MM.1S (cell line): ENCODE measurements around the gene NPAS4.
"Not testable (repeated sequence)": the region's sequence is repeated elsewhere in the genome, so short reads cannot be mapped to it uniquely, and the experiment has no call there.

Source experiments
- DNase-seq: peaks from one replicate; pipeline ENCODE4 v3.0.0-alpha.2; 2015
- H2AFZ ChIP-seq: fragments of 300-600 bp; sonication (generic); 2 replicates; pipeline ENCODE4 v1.6.0; 2016; ENCODE audit warnings: antibody characterized with exemption, low read length
- H3F3A ChIP-seq: fragments of 300-600 bp; sonication (generic); 2 replicates; pipeline ENCODE4 v1.6.1; 2016; ENCODE audit warnings: mild to moderate bottlenecking, antibody characterized with exemption, low read length, moderate library complexity, mixed read lengths; ENCODE audit not compliant: insufficient read depth
- H3K27ac ChIP-seq: fragments of 300-600 bp; sonication (generic); 2 replicates; pipeline ENCODE4 v1.5.1; 2016; ENCODE audit warnings: mild to moderate bottlenecking, low read length
- H3K27me3 ChIP-seq: fragments of 300-600 bp; sonication (generic); replicated peaks from 2 replicates; pipeline ENCODE4 v1.6.0; 2016; ENCODE audit warnings: low read length; ENCODE audit not compliant: insufficient read depth
- H3K36me3 ChIP-seq: fragments of 300-600 bp; sonication (generic); replicated peaks from 2 replicates; pipeline ENCODE4 v1.6.1; 2016; ENCODE audit warnings: mild to moderate bottlenecking, low read length, mixed read lengths; ENCODE audit not compliant: insufficient read depth
- H3K4me1 ChIP-seq: fragments of 300-600 bp; sonication (generic); 2 replicates; pipeline ENCODE4 v1.6.1; 2016; ENCODE audit warnings: low read length, mixed read lengths
- H3K4me2 ChIP-seq: fragments of 300-600 bp; sonication (generic); 2 replicates; pipeline ENCODE4 v1.6.0; 2016; ENCODE audit warnings: low read depth, low read length
- H3K4me3 ChIP-seq: fragments of 300-600 bp; sonication (generic); 2 replicates; pipeline ENCODE4 v1.5.1; 2016; ENCODE audit warnings: low read length, mixed read lengths
- H3K79me2 ChIP-seq: fragments of 300-600 bp; sonication (generic); 2 replicates; pipeline ENCODE4 v1.6.1; 2016; ENCODE audit warnings: mixed run types, low read length, mixed read lengths
- H3K9ac ChIP-seq: fragments of 300-600 bp; sonication (generic); 2 replicates; pipeline ENCODE4 v1.6.1; 2016; ENCODE audit warnings: low read length, mixed read lengths
- H3K9me2 ChIP-seq: fragments of 300-600 bp; sonication (generic); replicated peaks from 2 replicates; pipeline ENCODE4 v1.6.1; 2016; ENCODE audit warnings: mild to moderate bottlenecking, low read length, mixed read lengths; ENCODE audit not compliant: insufficient read depth
- H3K9me3 ChIP-seq: fragments of 300-600 bp; sonication (generic); replicated peaks from 2 replicates; pipeline ENCODE4 v1.6.1; 2016; ENCODE audit warnings: mild to moderate bottlenecking, low read length, mixed read lengths; ENCODE audit not compliant: insufficient read depth
- H4K20me1 ChIP-seq: fragments of 300-600 bp; sonication (generic); 2 replicates; pipeline ENCODE4 v1.6.1; 2016; ENCODE audit warnings: mild to moderate bottlenecking, low read length, moderate library complexity, mixed read lengths; ENCODE audit not compliant: insufficient read depth
- CTCF ChIP-seq: fragments of 300-600 bp; sonication (generic); IDR thresholded peaks from 2 replicates; pipeline ENCODE4 v1.5.1; 2016; ENCODE audit warnings: antibody characterized with exemption, low read length, mixed read lengths
- EZH2 ChIP-seq: fragments of 300-600 bp; sonication (generic); optimal IDR thresholded peaks from 2 replicates; pipeline ENCODE3; 2017; ENCODE audit warnings: low read depth, mild to moderate bottlenecking, antibody characterized with exemption, low read length, mixed read lengths
- EZH2phosphoT487 ChIP-seq: fragments of 300-600 bp; sonication (generic); IDR thresholded peaks from 2 replicates; pipeline ENCODE4 v1.6.1; 2018; ENCODE audit warnings: antibody characterized with exemption, low read length

NPAS4 gene

GRCh38 chr11:66429983-66430602, 9.3 kb downstream of the NPAS4 start:
- Histone ChIP-seq H3K79me2 (no peaks in the 10 kb centered on the region), H2AFZ (no peak overlapping the region), H3K27ac (no peak overlapping the region), H3K4me2 (no peak overlapping the region), H3K4me3 (no peak overlapping the region), H3K9me2 (no peaks in the 10 kb centered on the region), H3K9me3 (no peaks in the 10 kb centered on the region), H3F3A (no peaks in the 10 kb centered on the region), H4K20me1 (no peaks in the 10 kb centered on the region), H3K36me3 (0 out of 2 replicates have a peak, but pooled peaks cover 3% of the 10 kb centered on the region), H3K9ac (no peak overlapping the region), H3K27me3 (no peaks in the 10 kb centered on the region), H3K4me1 (no peaks in the 10 kb centered on the region)
- TF ChIP-seq EZH2 (no peak), CTCF (peak; percentile 84)
- peak; percentile 57 for DNase-seq

- not testable (repeated sequence) for H3K9me2 ChIP-seq, H3K4me2 ChIP-seq, H3K9me3 ChIP-seq, H3K9ac ChIP-seq, H3K4me3 ChIP-seq, H4K20me1 ChIP-seq, H3F3A ChIP-seq, DNase-seq, H3K4me1 ChIP-seq, H3K27ac ChIP-seq, H3K36me3 ChIP-seq, H3K79me2 ChIP-seq, H3K27me3 ChIP-seq, H2AFZ ChIP-seq
Measured at GRCh38 chr11:66431287-66431686, 10.5 kb downstream of the NPAS4 start.

DNA sequence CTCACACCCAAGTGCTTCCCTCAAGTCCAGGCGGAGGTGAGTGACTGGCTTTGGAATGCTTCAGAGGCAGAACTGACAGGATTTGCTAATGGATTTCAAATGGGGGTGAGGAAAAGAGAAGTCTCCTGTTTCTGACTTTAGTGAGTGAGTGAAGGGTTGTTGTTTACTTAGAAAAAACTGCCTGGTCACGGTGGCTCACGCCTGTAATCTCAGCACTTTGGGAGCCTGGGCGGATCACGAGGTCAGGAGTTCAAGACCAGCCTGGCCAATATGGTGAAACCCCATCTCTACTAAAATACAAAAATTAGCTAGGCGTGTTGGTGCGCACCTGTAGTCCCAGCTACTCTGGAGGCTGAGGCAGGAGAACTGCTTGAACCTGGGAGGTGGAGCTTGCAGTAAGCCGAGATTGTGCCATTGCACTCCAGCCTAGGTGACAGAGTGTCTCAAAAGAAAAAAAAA, 11.1 kb downstream of the NPAS4 start:
- not testable (repeated sequence) for H3K4me3 ChIP-seq, H3K4me1 ChIP-seq, H4K20me1 ChIP-seq, H3K9me3 ChIP-seq, H3K27ac ChIP-seq, H3K79me2 ChIP-seq, H3K4me2 ChIP-seq, DNase-seq, H2AFZ ChIP-seq, H3K9ac ChIP-seq, H3F3A ChIP-seq, H3K9me2 ChIP-seq, H3K36me3 ChIP-seq, H3K27me3 ChIP-seq

DNA sequence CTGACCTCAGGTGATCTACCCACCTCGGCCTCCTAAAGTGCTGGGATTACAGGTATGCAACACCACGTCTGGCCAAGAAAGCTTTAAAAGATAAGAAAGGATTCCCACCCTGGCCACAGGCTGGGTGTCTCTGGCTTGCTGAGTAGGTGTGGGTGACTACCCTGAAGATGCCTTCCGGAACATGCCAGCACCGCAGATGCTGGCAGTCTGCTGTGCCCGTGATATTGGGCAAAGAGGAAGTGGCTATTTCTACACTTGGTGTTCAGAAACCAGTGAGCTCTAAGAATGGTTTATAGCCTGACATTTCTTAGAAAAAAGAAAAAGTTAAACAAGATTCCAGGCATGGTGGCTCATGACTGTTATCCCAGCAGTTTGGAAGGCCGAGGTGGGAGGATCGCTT, 11.8 kb downstream of the NPAS4 start:
- no peak for DNase-seq
- Histone ChIP-seq H3K9me2 (no peaks in the 10 kb centered on the region), H3K36me3 (0 out of 2 replicates have a peak, but pooled peaks cover 6% of the 10 kb centered on the region), H4K20me1 (no peaks in the 10 kb centered on the region), H3K4me2 (no peak overlapping the region), H3K4me3 (no peak overlapping the region), H3F3A (no peaks in the 10 kb centered on the region), H3K9me3 (no peaks in the 10 kb centered on the region), H3K9ac (no peak overlapping the region), H2AFZ (no peak overlapping the region), H3K4me1 (no peaks in the 10 kb centered on the region), H3K27me3 (no peaks in the 10 kb centered on the region), H3K79me2 (no peaks in the 10 kb centered on the region), H3K27ac (no peak overlapping the region)
- TF ChIP-seq CTCF (no peak), EZH2phosphoT487 (no peak), EZH2 (no peak)
